ENCODE data around the gene TTF2.

Gene TTF2

GRCh38 chr1:117045644-117046043 lies 14.5 kb upstream of the TTF2 start:
- Histone ChIP-seq H3K36me3 (ENCODE audit: low read length) (peaks cover 7% of the 10 kb centered on the region; the same call in 1 of the 2 replicates), H3K4me3 (ENCODE audit: insufficient read depth, low read length, poor library complexity, severe bottlenecking) (no peak overlapping the region), H3K9ac (ENCODE audit: low read length) (no peak overlapping the region), H3K79me2 (ENCODE audit: insufficient read depth, low read length) (no peaks in the 10 kb centered on the region), H3K27ac (ENCODE audit: low read depth, low read length) (no peak overlapping the region), H3K9me3 (ENCODE audit: insufficient read depth, low read length) (no peaks in the 10 kb centered on the region), H3K4me2 (ENCODE audit: low read depth, low read length, poor library complexity, severe bottlenecking) (no peak overlapping the region), H4K20me1 (ENCODE audit: low read depth, low read length) (no peaks in the 10 kb centered on the region), H3K9me2 (replicated peaks; ENCODE audit: insufficient read depth, low read length) (no peaks in the 10 kb centered on the region), H3K27me3 (ENCODE audit: low read length) (no peaks in the 10 kb centered on the region), H3F3A (ENCODE audit: insufficient read depth) (no peaks in the 10 kb centered on the region), H2AFZ (ENCODE audit: low read depth, low read length, severe bottlenecking) (no peak overlapping the region)
- no peak for TF ChIP-seq EZH2phosphoT487 (conservative IDR thresholded peaks at IDR 0.05; ENCODE audit: low read length)
- TF ChIP-seq CTCF (IDR thresholded peaks at IDR 0.05; ENCODE audit: insufficient read depth, low read length, poor library complexity, severe bottlenecking) = no peak

GRCh38 chr1:117046781-117047180 lies 13.3 kb upstream of the TTF2 start:
- H2AFZ ChIP-seq (ENCODE audit: low read depth, low read length, severe bottlenecking) = no peak overlapping the region
- no peaks in the 10 kb centered on the region for H3K27me3 ChIP-seq (ENCODE audit: low read length)
- H4K20me1 ChIP-seq (ENCODE audit: low read depth, low read length) = no peaks in the 10 kb centered on the region
- no peaks in the 10 kb centered on the region for H3K9me3 ChIP-seq (ENCODE audit: insufficient read depth, low read length)
- H3K4me2 ChIP-seq (ENCODE audit: low read depth, low read length, poor library complexity, severe bottlenecking) = no peak overlapping the region
- no peak overlapping the region for H3K9ac ChIP-seq (ENCODE audit: low read length)
- TF ChIP-seq CTCF (IDR thresholded peaks at IDR 0.05; ENCODE audit: insufficient read depth, low read length, poor library complexity, severe bottlenecking) (no peak), EZH2phosphoT487 (conservative IDR thresholded peaks at IDR 0.05; ENCODE audit: low read length) (no peak)
- no peak overlapping the region for H3K27ac ChIP-seq (ENCODE audit: low read depth, low read length)
- H3K79me2 ChIP-seq (ENCODE audit: insufficient read depth, low read length) = no peaks in the 10 kb centered on the region
- H3K36me3 ChIP-seq (ENCODE audit: low read length) = peaks cover 7% of the 10 kb centered on the region; the same call in 1 of the 2 replicates
- H3F3A ChIP-seq (ENCODE audit: insufficient read depth) = no peaks in the 10 kb centered on the region
- no peak overlapping the region for H3K4me3 ChIP-seq (ENCODE audit: insufficient read depth, low read length, poor library complexity, severe bottlenecking)
- no peaks in the 10 kb centered on the region for H3K9me2 ChIP-seq (replicated peaks; ENCODE audit: insufficient read depth, low read length)

GRCh38 chr1:117047271-117047670 lies 12.9 kb upstream of the TTF2 start:
- H2AFZ ChIP-seq (ENCODE audit: low read depth, low read length, severe bottlenecking) = no peak overlapping the region
- no peaks in the 10 kb centered on the region for H3F3A ChIP-seq (ENCODE audit: insufficient read depth)
- no peak overlapping the region for H3K27ac ChIP-seq (ENCODE audit: low read depth, low read length)
- no peak overlapping the region for H3K4me3 ChIP-seq (ENCODE audit: insufficient read depth, low read length, poor library complexity, severe bottlenecking)
- peaks cover 7% of the 10 kb centered on the region; the same call in 1 of the 2 replicates for H3K36me3 ChIP-seq (ENCODE audit: low read length)
- no peaks in the 10 kb centered on the region for H3K9me3 ChIP-seq (ENCODE audit: insufficient read depth, low read length)
- H3K9ac ChIP-seq (ENCODE audit: low read length) = no peak overlapping the region
- no peaks in the 10 kb centered on the region for H3K27me3 ChIP-seq (ENCODE audit: low read length)
- no peak overlapping the region for H3K4me2 ChIP-seq (ENCODE audit: low read depth, low read length, poor library complexity, severe bottlenecking)
- no peaks in the 10 kb centered on the region for H3K9me2 ChIP-seq (replicated peaks; ENCODE audit: insufficient read depth, low read length)
- TF ChIP-seq EZH2phosphoT487 (conservative IDR thresholded peaks at IDR 0.05; ENCODE audit: low read length) = no peak
- no peak for TF ChIP-seq CTCF (IDR thresholded peaks at IDR 0.05; ENCODE audit: insufficient read depth, low read length, poor library complexity, severe bottlenecking)
- no peaks in the 10 kb centered on the region for H4K20me1 ChIP-seq (ENCODE audit: low read depth, low read length)
- H3K79me2 ChIP-seq (ENCODE audit: insufficient read depth, low read length) = no peaks in the 10 kb centered on the region
